Activated CD4-positive, CD25-positive, alpha-beta regulatory T cell treated with anti-CD3 and anti-CD28 coated beads, Interleukin-2, amount 50 U/mL, for 16 hours (primary cell): ENCODE measurements around the gene VPS16.
"Not testable (repeated sequence)": the region's sequence is repeated elsewhere in the genome, so short reads cannot be mapped to it uniquely, and the experiment has no call there.

Source experiments
- DNase-seq: peaks from one replicate; pipeline ENCODE4 v3.0.0-alpha.2; 2020; ENCODE audit warnings: low read depth, low spot score

The VPS16 gene

DNA sequence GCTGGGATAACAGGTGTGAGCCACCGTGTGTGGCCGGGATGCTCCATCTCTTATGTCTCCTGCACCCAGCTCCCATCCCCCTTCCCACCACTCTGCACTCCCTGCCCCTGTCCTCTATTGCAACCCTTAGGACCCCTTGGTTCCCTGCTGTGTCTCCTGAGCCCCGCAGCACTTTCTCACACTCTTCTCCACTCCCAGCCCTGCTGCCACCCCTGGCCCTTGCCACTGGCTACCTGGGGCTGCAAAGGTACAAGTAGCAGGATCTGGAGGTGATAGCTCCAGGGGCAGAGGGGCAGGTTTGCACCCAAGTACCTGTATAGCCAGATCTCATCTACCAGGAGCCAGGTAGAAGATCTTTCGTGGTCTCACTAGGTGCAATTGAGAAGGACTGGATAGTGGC lies 33.5 kb upstream of the VPS16 start:
- no peak for DNase-seq

DNA sequence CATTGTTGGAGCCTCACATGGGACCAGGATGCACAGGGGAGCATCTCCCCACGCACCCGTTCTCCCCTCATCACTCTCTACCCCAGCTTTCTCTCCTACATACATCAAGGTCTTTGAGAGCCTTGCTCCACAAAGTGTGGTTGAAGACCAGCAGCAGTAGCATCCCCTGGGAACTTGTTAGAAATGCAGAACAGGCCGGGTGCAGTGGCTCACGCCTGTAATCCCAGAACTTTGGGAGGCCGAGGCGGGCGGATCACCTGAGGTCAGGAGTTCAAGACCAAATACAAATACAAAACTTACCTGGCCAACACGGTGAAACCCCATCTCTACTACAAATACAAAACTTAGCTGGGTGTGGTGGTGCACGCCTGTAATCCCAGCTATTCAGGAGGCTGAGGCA lies 32.6 kb upstream of the VPS16 start:
- DNase-seq: not testable (repeated sequence)

DNA sequence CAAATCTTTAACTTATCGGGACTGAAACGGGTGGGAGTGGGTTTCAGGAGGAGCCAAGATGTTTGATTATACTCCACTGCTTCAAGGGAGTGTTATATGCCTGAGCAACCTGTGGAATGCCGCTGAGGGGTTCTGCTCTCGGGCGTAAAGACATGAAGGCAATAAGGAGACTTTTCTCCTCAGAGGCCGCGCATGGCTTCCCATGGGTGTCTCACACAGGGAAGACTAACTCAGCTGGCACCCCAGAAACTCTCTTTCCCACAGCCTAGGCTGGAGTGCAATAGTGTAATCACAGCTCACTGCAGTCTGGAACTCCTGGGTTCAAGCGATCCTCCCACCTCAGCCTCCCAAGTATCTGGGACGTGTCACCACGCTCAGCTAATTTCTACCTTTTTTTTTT lies 30.9 kb upstream of the VPS16 start:
- DNase-seq: no peak

DNA sequence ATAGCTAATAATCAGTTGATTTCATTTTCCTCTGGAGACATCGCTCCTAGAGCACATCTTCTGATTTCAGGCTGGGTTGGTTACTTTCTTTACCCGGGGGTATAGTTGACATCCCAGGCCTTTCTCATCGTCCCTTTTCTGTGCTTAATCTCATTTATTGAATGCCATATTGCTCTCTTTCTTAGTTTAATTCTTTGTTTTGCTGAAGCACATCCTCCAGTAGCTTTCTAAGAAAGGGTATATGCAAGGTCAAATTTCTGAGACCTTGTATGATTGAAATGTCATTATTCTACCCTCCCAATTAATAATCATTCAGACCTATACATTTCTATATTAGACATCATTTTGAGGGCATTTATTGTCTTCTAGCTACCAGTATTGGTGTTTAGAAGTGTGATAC lies 28.4 kb upstream of the VPS16 start:
- no peak for DNase-seq

DNA sequence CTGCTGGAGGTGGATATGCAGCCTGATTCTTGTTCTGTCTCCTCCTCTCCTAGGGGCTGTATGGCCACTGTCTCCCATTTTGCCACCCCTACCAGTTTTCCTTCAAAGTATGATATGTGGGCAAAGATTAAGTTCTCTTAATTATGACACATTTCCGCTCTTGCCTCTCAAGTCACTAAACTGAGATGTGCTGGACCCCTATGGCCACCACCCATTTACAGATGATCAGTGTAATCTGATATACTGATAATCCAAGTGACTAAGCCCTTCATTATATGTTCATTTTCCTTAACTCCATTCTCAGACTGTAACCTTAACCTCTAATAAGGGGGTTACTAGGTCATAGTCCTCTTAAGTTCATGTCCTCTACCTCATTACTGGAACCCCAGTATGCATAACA lies 26.5 kb upstream of the VPS16 start:
- no peak for DNase-seq

DNA sequence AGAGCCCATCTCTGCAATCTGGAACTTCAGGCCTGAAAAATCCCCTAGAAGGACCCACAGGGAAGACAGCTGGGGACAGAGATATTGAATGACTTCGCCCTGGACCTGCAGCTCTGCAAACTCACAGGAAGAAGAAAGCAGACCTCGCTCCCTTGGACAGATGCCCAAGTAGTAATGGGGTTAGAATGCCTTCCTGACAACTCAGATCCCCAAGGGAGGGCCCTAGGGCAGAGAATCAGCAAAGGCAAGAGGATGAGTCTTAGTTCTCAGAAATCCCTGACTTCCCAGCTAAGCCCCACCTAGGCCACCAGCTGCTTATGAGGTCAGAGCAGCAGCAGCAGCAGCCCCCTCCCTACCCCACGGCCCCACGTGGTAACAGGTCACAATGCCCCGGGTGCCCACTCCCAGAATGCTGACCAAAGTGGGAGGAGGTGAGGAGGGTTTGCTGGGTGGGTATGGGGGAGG lies 25.9 kb upstream of the VPS16 start, which contains the start of gene C20orf141:
C20orf141 (plus strand) TSS at position 401 of the 465 bp plus-strand sequence. CDS start 198 bp downstream, outside the sequence.
- no peak for DNase-seq

DNA sequence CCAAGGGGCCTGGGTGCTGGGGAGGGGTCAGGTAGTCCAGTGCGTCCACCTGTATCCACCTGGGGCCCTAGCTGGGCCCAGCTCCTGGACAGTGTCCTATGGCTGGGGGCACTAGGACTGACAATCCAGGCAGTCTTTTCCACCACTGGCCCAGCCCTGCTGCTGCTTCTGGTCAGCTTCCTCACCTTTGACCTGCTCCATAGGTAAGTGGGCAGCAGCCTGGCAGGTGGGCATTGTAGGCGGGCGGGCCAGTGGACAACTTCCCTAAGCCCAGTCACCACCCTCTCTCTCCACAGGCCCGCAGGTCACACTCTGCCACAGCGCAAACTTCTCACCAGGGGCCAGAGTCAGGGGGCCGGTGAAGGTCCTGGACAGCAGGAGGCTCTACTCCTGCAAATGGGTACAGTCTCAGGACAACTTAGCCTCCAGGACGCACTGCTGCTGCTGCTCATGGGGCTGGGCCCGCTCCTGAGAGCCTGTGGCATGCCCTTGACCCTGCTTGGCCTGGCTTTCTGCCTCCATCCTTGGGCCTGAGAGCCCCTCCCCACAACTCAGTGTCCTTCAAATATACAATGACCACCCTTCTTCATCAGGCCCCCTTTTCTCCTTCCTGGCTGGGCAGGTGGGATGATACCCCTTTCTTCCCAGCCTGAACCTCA lies 25.2 kb upstream of the VPS16 start:
- DNase-seq: no peak

DNA sequence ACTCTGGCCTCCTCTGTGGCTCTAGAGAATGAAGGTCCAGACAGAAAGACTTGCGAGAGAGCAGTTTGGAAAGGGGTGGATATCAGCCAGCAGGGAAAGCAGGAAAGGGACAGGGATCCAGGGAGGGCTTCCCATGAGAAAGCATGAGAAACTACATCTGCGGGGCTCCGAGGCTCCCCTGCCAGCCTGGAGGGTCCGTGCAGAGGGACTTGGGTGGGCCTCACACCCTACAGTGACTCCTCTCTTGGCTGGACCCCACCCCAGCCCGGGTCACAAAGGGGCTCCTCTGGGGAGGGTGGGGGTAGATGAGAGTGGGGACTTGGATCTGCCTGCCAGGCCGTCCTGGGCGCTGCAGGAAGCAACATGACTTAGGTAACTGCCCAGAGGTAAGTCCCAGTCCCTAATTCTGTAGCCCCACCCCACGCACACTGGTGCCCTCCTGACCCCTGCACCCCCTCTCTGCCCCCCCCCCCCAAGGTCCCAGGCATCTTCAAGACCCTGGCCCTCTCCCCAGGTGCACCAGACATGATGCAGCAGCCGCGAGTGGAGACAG lies 24.4 kb upstream of the VPS16 start, which contains the start of gene TMEM239:
TMEM239 (plus strand) TSS at position 335 of the 553 bp plus-strand sequence; CDS start at position 526, 191 bp downstream.
- no peak for DNase-seq

DNA sequence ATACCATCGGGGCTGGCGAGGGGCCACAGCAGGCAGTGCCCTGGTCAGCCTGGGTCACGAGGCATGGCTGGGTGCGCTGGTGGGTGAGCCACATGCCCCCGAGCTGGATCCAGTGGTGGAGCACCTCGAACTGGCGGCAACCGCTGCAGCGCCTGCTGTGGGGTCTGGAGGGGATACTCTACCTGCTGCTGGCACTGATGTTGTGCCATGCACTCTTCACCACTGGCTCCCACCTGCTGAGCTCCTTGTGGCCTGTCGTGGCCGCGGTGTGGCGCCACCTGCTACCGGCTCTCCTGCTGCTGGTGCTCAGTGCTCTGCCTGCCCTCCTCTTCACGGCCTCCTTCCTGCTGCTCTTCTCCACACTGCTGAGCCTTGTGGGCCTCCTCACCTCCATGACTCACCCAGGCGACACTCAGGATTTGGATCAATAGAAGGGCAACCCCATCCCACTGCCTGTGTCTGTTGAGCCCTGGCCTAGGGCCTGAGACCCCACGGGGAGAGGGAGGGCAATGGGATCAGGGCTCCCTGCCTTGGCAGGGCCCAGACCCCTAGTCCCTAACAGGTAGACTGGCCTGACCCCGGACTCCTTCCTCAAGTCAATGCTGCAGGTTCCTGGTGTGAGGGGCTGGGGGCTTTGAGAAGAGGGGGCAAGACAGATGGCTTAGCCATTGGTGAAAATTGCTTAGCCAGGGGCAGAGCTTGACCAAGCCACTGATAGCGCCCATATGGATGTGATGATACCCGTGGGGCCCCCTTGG lies 23.8 kb upstream of the VPS16 start:
- no peak for DNase-seq

DNA sequence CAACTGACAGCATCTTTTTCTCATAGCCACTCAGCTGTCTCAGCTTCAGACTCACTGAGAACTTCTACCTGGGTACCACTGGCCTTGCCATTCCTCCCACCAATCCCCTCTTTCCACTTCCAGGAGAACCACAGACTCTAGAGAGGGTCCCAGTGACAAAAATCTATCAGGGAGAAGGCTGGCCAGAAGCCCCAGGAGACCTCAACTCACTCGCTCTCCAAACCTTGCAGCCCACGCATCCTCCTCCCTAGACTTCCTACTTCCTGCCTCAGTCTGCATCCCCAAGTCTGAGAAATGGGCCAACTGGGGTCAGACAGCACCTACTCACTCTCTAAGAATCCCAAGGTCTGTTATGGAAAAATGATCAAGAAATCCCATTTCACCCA lies 23.2 kb upstream of the VPS16 start:
- DNase-seq: no peak

DNA sequence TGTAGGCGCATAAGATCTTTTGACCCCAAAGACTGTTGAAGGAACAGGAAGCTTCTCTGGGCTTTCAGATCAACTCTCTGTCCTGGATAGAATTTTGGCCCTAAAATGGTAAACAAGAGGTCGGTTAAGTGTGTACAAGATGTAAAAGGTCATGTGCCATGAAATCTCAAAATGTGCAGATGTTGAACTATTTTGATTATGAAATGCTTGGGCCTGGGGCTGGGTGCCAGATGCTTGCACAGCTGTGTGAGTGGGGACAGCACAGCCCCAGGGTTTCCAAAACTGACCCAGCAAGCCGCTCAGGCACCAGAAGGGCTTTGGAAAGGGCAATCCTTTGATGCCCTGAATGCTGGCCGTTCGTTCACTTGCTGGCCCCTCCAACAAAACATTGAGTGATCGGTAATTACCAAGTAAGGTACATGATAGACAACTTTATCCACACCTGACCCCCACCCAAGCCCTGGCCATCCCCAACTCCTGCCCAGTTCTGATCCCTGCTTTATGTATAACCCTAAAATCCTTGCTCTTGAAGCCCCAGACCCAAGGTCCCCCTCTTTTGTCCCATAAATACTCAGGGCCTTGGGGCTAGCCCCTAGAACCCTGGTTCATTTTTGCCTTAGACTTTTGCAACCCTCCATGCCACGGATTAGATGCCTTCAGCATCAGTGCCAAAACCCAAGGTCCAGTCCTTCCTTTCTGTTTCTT lies 22.5 kb upstream of the VPS16 start:
- no peak for DNase-seq

DNA sequence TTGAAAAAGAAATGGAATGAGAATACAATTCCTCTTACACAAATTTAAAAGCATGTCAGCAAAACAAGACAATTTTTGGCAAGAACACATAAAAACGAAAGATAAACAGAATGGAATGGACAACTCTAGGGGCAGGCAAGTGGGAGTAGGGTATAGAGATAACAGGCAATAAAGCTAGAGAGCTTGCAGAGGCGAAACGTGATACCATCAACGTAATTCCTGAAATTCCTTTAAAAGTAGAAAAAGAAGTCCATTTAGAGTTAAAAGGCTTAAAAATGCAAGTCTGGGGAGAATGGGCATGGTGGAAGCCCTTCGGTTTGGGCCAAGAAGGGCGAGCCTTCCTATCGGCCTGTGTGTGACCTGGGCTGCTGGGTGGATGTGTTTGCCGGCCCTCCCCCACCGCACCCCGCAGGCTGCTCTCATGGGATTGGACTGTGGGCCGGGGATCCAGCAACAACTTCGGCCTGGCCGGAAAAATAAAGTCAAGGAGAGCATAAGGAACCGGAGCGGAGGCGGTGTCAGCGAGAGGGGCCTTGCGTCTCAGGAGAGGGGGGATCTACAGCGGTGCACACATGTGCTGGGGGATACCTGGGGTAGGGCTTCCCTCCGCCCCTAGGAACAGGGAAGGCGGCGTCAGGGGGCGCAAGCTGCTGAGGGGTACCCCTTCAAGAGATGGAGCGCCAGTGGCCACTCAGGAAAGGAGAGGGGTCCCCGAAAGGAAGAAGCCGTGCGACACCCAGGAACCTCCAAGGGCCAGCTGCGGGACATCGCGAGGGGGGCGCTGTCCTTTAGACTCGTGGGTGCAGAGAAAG lies 20.3 kb upstream of the VPS16 start:
- no peak for DNase-seq

DNA sequence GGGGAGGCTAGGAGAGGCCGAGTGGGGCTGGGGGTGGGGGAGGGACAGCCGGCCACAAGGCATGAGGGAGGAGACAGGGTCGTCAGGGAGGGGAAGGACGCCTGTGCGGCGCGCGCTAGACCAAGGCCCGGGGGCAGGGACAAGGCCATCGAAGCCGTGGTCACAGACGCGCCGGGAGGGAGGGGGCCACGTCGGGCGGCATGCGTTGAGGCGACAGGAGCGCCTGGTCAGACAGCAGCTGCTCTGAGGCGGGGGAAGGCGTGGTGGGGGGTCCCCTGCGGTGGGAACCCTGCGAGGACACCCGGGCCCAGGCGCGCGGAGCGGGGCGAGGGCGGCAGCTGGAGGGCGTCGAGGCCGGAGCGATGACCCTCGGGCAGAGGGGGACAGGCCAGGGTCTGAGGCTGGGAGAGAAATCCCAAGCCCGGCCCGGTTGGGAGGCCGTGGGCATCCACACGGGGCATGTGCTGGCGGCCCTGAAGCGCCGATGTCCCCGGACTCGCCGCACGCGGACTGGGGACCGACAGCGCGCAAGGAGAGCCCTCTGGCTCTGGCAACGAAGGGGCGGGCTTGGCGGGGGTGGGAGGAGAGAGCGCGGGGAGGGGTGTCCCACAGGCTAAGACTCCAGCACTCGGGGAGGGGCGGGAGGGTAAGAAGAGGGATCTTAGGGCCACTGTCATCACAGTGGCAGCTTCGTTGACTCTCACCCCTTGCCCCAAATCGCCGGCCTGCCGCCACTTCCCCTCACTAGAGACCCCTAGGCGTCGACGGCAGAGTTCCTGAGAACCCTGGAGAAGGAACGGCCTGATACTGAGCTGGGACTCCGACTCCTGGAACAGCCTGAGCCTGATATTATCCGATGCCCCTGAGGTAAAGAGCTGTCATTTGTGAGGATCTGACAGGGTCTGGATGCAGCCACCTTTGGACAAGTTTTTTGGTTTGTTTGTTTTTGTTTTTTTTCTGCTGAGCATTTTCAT lies 19.4 kb upstream of the VPS16 start:
- DNase-seq: no peak

DNA sequence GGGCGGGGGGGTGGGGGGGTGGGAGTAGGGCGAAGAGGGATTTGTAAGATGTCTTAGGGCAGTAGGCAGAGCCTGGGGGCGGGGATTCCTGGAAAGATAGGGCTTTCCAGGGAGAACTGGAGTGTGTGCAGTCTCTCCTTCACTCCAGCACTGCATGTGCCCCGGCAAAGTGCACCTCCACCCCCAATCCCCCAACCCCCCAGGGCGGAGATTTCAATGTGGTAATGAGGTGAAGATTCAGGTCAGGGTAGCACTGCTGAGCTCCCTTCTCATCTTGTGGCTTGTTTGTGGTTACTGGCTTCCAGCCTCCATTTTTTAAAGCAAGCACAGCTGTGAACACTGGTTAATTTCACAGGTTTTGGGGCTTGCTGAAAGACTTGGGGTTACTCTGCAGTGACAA lies 18.5 kb upstream of the VPS16 start:
- DNase-seq: no peak

DNA sequence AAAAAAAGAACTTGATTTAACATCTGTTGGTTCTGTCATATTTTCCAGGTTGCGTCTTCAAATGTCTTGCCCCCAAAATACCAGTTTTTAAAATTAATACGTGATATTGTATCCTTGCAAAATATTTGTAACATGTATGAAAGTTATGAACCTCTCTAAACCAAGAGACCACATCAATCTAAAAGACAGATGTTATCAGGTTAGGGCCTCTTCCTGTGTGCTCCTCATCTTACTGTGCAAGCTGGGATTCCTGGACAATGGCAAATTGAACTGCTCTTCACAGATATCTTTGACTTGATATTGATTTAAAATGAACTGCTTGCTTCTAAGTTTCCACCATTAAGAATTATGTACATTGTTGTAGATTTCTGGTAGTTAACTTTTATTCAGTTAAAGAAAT lies 14.8 kb upstream of the VPS16 start:
- DNase-seq: no peak

DNA sequence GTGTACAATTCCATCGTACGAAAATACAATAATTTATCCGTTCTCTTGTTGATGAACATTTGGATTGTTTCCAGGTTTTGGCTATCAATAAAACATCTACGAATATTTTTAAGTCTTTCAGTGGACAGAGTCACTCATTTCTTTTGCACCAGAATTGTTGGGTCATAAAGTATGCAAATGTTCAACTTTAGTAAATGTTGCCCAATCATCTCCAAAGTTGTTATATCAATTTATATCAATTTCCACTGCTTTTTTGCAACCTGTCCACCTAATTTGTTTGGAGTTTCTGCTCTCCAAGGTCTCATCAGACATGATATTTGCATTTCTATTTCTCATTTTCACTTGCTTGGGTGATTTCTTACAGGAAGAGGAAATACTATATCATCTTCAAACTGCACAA lies 13.9 kb upstream of the VPS16 start:
- no peak for DNase-seq

DNA sequence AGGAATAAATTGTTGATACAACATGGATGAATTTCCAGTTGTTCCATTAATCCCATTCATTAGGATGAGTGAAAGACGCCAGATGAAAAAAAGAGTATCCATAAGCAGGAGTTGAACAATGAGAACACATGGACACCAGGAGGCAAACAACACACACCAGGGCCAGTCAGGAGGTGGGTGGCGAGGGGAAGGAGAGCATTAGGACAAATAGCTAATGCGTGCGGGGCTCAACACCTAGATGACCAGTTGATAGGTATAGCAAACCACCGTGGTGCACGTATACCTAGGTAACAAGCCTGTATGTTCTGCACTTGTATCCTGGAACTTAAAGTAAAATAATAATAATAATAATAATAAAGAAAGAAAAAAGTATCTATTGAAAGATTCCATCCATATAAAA lies 11.2 kb upstream of the VPS16 start:
- DNase-seq: no peak

DNA sequence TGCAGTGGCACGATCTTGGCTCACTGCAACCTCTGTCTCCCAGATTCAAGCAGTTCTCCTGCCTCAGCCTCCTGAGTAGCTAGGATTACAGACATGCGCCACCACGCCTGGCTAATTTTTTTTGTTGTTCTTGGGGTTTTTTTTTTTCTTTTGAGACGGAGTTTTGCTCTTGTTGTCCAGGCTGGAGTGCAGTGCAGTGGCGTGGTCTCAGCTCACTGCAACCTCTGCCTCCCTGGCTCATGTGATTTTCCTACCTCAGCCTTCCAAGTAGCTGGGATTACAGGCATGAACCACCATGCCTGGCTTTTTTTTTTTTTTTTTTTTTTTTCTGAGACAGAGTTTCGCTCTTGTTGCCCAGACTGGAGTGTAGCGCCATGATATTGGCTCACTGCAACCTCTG lies 9.3 kb upstream of the VPS16 start:
- not testable (repeated sequence) for DNase-seq

DNA sequence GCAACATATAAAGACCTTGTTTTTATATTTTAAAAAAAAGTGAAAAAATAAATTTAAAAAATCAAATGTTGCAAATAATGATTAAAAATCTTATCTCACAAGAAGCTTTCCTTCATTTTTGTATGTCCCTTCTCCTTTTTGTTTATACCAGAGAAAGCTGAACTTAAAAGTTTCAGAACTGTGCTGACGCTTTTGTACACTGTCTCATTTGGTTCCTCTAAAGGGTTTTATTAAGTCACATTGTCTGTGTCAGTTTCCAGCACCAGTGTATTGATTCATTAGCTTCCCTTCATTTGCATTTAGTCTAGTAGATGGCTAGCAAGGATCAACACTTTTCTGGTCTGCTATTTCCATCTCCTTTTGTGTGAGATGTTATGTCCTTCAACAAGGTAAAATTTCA lies 6.8 kb upstream of the VPS16 start:
- no peak for DNase-seq
